Measurements from ENCODE around the gene KLHL36.

The KLHL36 gene
- 70.7 to 110 (median 87.9) reads per million in 4 donors for total RNA-seq

GRCh38 chr16:84647828-84648594, at the start of gene KLHL36:
Gene KLHL36 (plus strand): TSS chr16:84648511. CDS start chr16:84650868, 2,357 bp downstream.
- DNase-seq: peak; percentile 34 to 76 (median 58)

GRCh38 chr16:84599521-84600202, 48.6 kb upstream of the KLHL36 start:
- peak in 1 of 5 donors; percentile 67 for DNase-seq

GRCh38 chr16:84600343-84601229, 47.7 kb upstream of the KLHL36 start:
- peak in 1 of 5 donors; percentile 86 for DNase-seq

- DNase-seq: peak in 1 of 5 donors; percentile 26
Measured at GRCh38 chr16:84603140-84603816, 45.0 kb upstream of the KLHL36 start.

GRCh38 chr16:84603940-84604339, 44.4 kb upstream of the KLHL36 start:
- DNase-seq: no peak

GRCh38 chr16:84604477-84605013, 43.8 kb upstream of the KLHL36 start:
- DNase-seq: no peak

- DNase-seq: no peak
Measured at GRCh38 chr16:84605339-84605848, 42.9 kb upstream of the KLHL36 start.

GRCh38 chr16:84606081-84606875, 42.0 kb upstream of the KLHL36 start:
- DNase-seq: peak in 1 of 5 donors; percentile 74

GRCh38 chr16:84607061-84607460, 41.2 kb upstream of the KLHL36 start:
- DNase-seq: no peak

- DNase-seq: peak in 1 of 5 donors; percentile 79
Measured at GRCh38 chr16:84607694-84608093, 40.6 kb upstream of the KLHL36 start.

GRCh38 chr16:84608282-84608681, 40.0 kb upstream of the KLHL36 start:
- DNase-seq: peak in 1 of 5 donors; percentile 82

GRCh38 chr16:84609563-84610177, 38.6 kb upstream of the KLHL36 start:
- no peak for DNase-seq

GRCh38 chr16:84610376-84610775, 37.9 kb upstream of the KLHL36 start:
- DNase-seq: no peak

- no peak for DNase-seq
Measured at GRCh38 chr16:84611041-84611440, 37.3 kb upstream of the KLHL36 start.

GRCh38 chr16:84612686-84613085, 35.6 kb upstream of the KLHL36 start:
- no peak for DNase-seq

- DNase-seq: no peak
Measured at GRCh38 chr16:84613408-84614072, 34.8 kb upstream of the KLHL36 start.

GRCh38 chr16:84614073-84614459, 34.2 kb upstream of the KLHL36 start:
- no peak for DNase-seq

- DNase-seq: no peak
Measured at GRCh38 chr16:84614623-84614967, 33.7 kb upstream of the KLHL36 start.

GRCh38 chr16:84614968-84615813, 33.1 kb upstream of the KLHL36 start:
- DNase-seq: no peak

Data from T-helper 1 cell (primary cell).